Lower lobe of right lung (tissue), 2 donors: ENCODE measurements around the gene JADE2. TPM values are rescaled to one million over a fixed set of nuclear protein-coding genes. Genes with fewer than 3 reads are reported as not detected.
"Not testable (repeated sequence)": the region's sequence is repeated elsewhere in the genome, so short reads cannot be mapped to it uniquely, and the experiment has no call there.

ENCODE experiments used
- ATAC-seq, 2 donors: fragments of 200-7000 bp; cut with Tn5 transposase; one replicate each; pipeline ENCODE4 v1.9.1; 2020 to 2022; ENCODE audit warnings: mild to moderate bottlenecking in 2 of 2, moderate library complexity in 2 of 2
- DNase-seq: peaks from one replicate; pipeline ENCODE4 v3.0.0-alpha.2; 2020
- H3K27ac ChIP-seq: fragments of 200-600 bp; one replicate; pipeline ENCODE4 v1.8.0; 2022
- H3K27me3 ChIP-seq: fragments of 200-600 bp; one replicate; pipeline ENCODE4 v1.8.0; 2022; ENCODE audit warnings: low read depth
- H3K36me3 ChIP-seq: fragments of 200-600 bp; one replicate; pipeline ENCODE4 v1.8.0; 2022; ENCODE audit warnings: mild to moderate bottlenecking
- H3K4me1 ChIP-seq: fragments of 200-600 bp; one replicate; pipeline ENCODE4 v1.8.0; 2022
- H3K4me3 ChIP-seq: fragments of 200-600 bp; one replicate; pipeline ENCODE4 v1.8.0; 2022; ENCODE audit warnings: mild to moderate bottlenecking
- H3K9me3 ChIP-seq: fragments of 200-600 bp; one replicate; pipeline ENCODE4 v1.8.0; 2022
- intact Hi-C: fragments of 100-400 bp; cut with DNase I; formaldehyde crosslinking; loops from one replicate; pipeline ENCODE4 v1.11.0; 2022
- total RNA-seq: library from RNA; stranded (reverse); fragmentation: NEBNext Ultra II Directional; extraction: Animal tissue kit (Norgen Biotek cat#: 25700); gene quantifications from one replicate; pipeline ENCODE4 v1.2.1, GENCODE V29; 2021
- TF ChIP-seq, protein P1 (sequence below): fragments of 200-600 bp; IDR thresholded peaks from one replicate; pipeline ENCODE4 v1.8.0; 2022; ENCODE audit warnings: antibody characterized with exemption, mild to moderate bottlenecking
- donor health status: DM: no; HTN: yes; CAD: no; lungs with severe emphysema.

Gene JADE2
- total RNA-seq, 1 donor from 2014 or later, result 79.4 TPM

DNA sequence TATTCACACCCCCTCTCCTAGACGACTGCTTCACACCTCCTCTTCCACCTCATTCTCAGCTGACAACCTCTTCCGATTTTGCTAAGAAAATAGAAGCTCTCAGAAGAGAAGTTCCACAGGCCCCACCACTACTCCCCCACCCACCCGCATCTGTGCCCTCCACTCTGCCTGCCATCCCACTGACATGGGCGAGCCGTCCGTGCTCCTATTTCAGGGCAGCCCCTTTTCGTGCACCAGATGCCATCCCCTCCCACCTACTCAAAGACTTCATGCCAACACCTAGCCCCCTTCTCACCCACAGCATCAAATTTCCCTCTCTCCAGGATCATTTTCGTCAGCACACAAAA, 34.6 kb upstream of the JADE2 start:
- no peak for DNase-seq

DNA sequence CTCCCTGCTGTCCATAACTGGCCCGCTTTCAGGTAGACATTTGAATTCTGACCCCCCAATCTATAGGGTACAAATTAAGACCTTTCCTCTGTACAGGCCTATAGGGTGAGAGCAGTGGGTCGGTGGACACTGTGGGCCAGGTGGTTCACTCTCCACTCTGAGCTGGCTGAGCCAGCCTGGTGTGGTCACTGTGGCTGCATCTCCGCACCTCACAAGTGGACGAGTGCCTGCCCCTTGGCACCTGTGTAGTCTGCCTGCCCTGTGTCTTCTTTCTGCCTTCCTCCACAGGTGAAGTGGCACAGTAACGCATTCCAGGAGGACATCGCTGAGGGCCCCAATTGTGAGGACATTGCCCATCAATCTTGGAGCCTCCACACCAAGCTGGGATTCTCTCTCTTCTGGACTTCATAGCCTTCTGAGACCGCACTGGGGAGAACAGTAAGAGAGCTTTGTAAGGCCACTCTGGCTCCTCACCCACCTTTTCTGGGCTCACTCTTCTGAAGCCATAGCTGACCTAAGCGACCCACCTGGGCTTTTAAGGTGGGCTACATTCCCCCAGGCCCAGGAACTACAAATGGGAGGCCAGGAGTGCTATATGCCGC, 33.5 kb upstream of the JADE2 start:
- TF ChIP-seq, protein P1, sequence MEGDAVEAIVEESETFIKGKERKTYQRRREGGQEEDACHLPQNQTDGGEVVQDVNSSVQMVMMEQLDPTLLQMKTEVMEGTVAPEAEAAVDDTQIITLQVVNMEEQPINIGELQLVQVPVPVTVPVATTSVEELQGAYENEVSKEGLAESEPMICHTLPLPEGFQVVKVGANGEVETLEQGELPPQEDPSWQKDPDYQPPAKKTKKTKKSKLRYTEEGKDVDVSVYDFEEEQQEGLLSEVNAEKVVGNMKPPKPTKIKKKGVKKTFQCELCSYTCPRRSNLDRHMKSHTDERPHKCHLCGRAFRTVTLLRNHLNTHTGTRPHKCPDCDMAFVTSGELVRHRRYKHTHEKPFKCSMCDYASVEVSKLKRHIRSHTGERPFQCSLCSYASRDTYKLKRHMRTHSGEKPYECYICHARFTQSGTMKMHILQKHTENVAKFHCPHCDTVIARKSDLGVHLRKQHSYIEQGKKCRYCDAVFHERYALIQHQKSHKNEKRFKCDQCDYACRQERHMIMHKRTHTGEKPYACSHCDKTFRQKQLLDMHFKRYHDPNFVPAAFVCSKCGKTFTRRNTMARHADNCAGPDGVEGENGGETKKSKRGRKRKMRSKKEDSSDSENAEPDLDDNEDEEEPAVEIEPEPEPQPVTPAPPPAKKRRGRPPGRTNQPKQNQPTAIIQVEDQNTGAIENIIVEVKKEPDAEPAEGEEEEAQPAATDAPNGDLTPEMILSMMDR, result no peak
- H3K9me3 ChIP-seq, result no peaks in the 10 kb centered on the region
- H3K4me3 ChIP-seq, result no peak overlapping the region
- no peaks in the 10 kb centered on the region for H3K36me3 ChIP-seq
- intact Hi-C loops, result no loop called here
- no peaks in the 10 kb centered on the region for H3K4me1 ChIP-seq
- ATAC-seq (no peak), DNase-seq (no peak)
- H3K27me3 ChIP-seq, result no peaks in the 10 kb centered on the region
- H3K27ac ChIP-seq, result no peak overlapping the region

More for the DNA sequence above, 34.6 kb upstream of the JADE2 start:
- Histone ChIP-seq H3K27me3 (no peaks in the 10 kb centered on the region), H3K4me3 (no peak overlapping the region), H3K36me3 (no peaks in the 10 kb centered on the region), H3K4me1 (no peaks in the 10 kb centered on the region), H3K27ac (no peak overlapping the region), H3K9me3 (no peaks in the 10 kb centered on the region)
- TF ChIP-seq, protein P1, result no peak
- intact Hi-C loops, result no loop called here
- no peak for ATAC-seq

DNA sequence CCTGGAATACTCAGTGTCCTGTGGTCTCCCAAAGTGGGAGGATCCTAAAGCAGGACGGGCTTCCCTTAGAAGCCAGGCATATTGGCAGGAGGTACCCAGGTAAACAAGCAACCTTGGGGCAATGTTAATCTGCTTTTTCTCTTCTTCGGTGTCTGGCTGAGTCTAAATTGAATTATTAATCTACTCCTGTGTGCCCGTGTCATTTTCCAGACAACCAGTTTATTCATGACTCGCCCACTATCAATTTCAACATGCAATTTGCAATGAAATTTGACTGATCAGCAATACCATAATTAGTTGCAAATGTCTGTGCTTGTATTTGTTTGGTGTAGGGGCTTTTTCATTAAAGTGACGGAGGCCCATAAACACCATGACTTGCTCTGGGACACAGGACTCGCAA, 32.9 kb upstream of the JADE2 start:
- ATAC-seq (no peak), DNase-seq (no peak)
- Histone ChIP-seq H3K27ac (no peak overlapping the region), H3K4me3 (no peak overlapping the region), H3K36me3 (no peaks in the 10 kb centered on the region), H3K4me1 (no peaks in the 10 kb centered on the region), H3K27me3 (no peaks in the 10 kb centered on the region), H3K9me3 (no peaks in the 10 kb centered on the region)
- intact Hi-C loops, result no loop called here
- TF ChIP-seq, protein P1, result no peak

DNA sequence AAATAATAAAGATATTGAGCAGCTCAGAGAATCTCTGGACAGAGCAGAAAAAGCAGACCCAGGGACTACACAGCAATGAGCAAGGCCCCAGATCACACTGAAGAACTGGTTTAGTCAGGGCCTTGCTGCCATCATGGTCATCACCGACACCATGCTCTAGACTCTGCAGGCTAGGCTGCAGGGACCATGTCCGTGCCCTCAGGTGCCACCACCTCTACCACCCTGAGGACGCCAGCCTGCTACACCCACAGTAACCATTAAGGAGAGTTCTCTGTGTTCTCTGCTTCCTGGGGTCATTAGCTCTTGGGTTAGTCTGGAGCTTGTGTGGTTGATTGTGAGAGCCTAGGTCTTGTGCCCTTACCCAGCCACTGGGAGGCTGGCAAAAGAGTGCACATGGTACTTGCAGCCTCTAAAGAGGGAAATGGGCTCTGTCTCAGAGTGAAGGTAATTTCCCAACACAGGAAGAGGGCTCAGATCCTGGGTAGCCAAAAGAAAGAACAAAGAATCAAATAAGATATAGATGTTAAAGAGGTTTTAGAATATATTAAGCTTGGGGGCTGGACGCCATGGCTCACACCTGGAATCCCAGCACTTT, 31.9 kb upstream of the JADE2 start:
- DNase-seq (no peak), ATAC-seq (no peak)

DNA sequence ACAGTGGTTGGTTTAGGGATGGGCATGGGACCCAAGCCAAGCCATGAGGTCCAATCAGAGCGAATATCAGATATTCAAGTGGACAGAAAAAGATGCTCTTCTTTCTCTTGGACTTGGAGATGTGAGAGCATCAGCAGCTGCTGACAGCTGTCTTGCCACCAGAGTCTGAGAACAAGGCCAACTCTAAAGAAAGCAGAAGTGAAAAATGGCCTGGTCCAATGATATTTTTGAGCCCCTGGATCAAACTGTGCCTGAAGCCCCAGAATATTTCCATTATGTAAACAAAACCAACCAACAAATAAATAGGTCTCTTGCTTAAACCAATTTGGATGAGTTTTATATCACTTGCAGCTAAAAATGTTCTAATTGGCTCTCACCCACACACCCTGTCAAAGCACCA, 30.7 kb upstream of the JADE2 start:
- DNase-seq (no peak), ATAC-seq (no peak)
- Histone ChIP-seq H3K27ac (no peak overlapping the region), H3K36me3 (no peaks in the 10 kb centered on the region), H3K9me3 (no peaks in the 10 kb centered on the region), H3K4me1 (no peaks in the 10 kb centered on the region), H3K4me3 (no peak overlapping the region), H3K27me3 (no peaks in the 10 kb centered on the region)
- intact Hi-C loops, result no loop called here
- TF ChIP-seq, protein P1, result no peak

More for the DNA sequence above, 31.9 kb upstream of the JADE2 start:
- H3K4me3 ChIP-seq, result no peak overlapping the region
- H3K4me1 ChIP-seq, result no peaks in the 10 kb centered on the region
- TF ChIP-seq, protein P1, result no peak
- H3K9me3 ChIP-seq, result no peaks in the 10 kb centered on the region
- no peaks in the 10 kb centered on the region for H3K27me3 ChIP-seq
- H3K36me3 ChIP-seq, result no peaks in the 10 kb centered on the region
- intact Hi-C loops, result no loop called here
- no peak overlapping the region for H3K27ac ChIP-seq

DNA sequence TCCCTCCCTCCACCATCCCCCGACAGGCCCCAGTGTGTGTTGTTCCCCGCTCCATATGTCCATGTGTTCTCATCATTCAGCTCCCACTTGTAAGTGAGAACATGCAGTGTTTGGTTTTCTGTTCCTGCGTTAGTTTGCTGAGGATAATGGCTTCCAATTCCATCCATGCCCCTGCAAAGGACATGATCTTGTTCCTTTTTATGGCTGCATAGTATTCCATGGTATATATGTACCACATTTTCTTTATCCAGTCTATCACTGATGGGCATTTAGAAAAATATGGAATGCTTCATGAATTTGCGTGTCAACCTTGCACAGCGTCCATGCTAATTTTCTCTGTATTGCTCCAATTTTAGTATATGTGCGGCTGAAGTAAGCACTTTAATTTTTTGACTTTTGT, 25.6 kb upstream of the JADE2 start:
- intact Hi-C loops, H3K4me3 ChIP-seq, H3K27ac ChIP-seq, H3K9me3 ChIP-seq, ATAC-seq, DNase-seq, H3K36me3 ChIP-seq, H3K27me3 ChIP-seq: not testable (repeated sequence)
- H3K4me1 ChIP-seq, result peaks cover 25% of the 10 kb centered on the region
